Left hindlimb (tissue), 1 donor: Measurements from ENCODE around the gene TFEB.
A peak's percentile ranks its signal among the peaks of the same experiment; 100 is the strongest.

Source experiments
- DNase-seq: peaks from one replicate; pipeline ENCODE4 v3.0.0-alpha.2; 2018

Gene TFEB

GRCh38 chr6:41704656-41705310 is 30.6 kb downstream of the TFEB start:
- DNase-seq, result no peak

- DNase-seq, result no peak
Observed at GRCh38 chr6:41704028-41704427, 31.4 kb downstream of the TFEB start.

- DNase-seq, result no peak
Observed at GRCh38 chr6:41702771-41703494, 32.5 kb downstream of the TFEB start.

- DNase-seq, result no peak
Observed at GRCh38 chr6:41702089-41702745, 33.2 kb downstream of the TFEB start.

GRCh38 chr6:41700463-41701347 is 34.7 kb downstream of the TFEB start:
- DNase-seq, result no peak

GRCh38 chr6:41699063-41699462 is 36.3 kb downstream of the TFEB start:
- DNase-seq, result no peak

GRCh38 chr6:41697861-41698781 is 37.3 kb downstream of the TFEB start:
- DNase-seq, result peak; percentile 78

- no peak for DNase-seq
Observed at GRCh38 chr6:41696788-41697187, 38.6 kb downstream of the TFEB start.

- DNase-seq, result no peak
Observed at GRCh38 chr6:41695825-41696224, 39.6 kb downstream of the TFEB start.

GRCh38 chr6:41694815-41695526 is 40.4 kb downstream of the TFEB start:
- no peak for DNase-seq

GRCh38 chr6:41693281-41694240 is 41.8 kb downstream of the TFEB start:
- DNase-seq, result no peak

GRCh38 chr6:41692730-41693129 is 42.7 kb downstream of the TFEB start:
- DNase-seq, result no peak

- no peak for DNase-seq
Observed at GRCh38 chr6:41692080-41692675, 43.2 kb downstream of the TFEB start.

- no peak for DNase-seq
Observed at GRCh38 chr6:41691426-41692079, 43.9 kb downstream of the TFEB start.

GRCh38 chr6:41690541-41691330 is 44.7 kb downstream of the TFEB start:
- DNase-seq, result peak; percentile 28

- peak; percentile 22 for DNase-seq
Observed at GRCh38 chr6:41689171-41690008, 46.0 kb downstream of the TFEB start.
